Liver (tissue), 9 donors: ENCODE results near the gene SMYD3. TPM values are rescaled to one million over a fixed set of nuclear protein-coding genes. Genes with fewer than 3 reads are reported as not detected.

ENCODE experiments used
- DNase-seq: peaks from one replicate; pipeline ENCODE4 v3.0.0-alpha.2; 2017; ENCODE audit warnings: low spot score
- H3K27ac ChIP-seq, 2 donors: one replicate each; pipeline ENCODE4 v1.7.0; 2013; ENCODE audit warnings: inconsistent platforms in 2 of 2, low read length in 2 of 2, control low read depth in 1 of 2, low read depth in 1 of 2, mild to moderate bottlenecking in 1 of 2
- H3K27me3 ChIP-seq, 4 donors: one replicate each; pipeline versions ENCODE4 v1.6.1 to v1.7.0; 2013; ENCODE audit warnings: low read length in 3 of 4, inconsistent platforms in 1 of 4, mild to moderate bottlenecking in 1 of 4, moderate library complexity in 1 of 4; ENCODE audit not compliant: control insufficient read depth in 4 of 4, insufficient read depth in 4 of 4
- H3K36me3 ChIP-seq, 4 donors: one replicate each; pipeline versions ENCODE4 v1.6.1 to v1.7.0; 2013; ENCODE audit warnings: low read length in 3 of 4, mild to moderate bottlenecking in 3 of 4, low read depth in 1 of 4, moderate library complexity in 1 of 4; ENCODE audit not compliant: control insufficient read depth in 4 of 4, insufficient read depth in 3 of 4
- H3K4me1 ChIP-seq, 4 donors: one replicate each; pipeline versions ENCODE4 v1.6.1 to v1.7.0; 2013; ENCODE audit warnings: low read length in 3 of 4, mild to moderate bottlenecking in 3 of 4, moderate library complexity in 1 of 4; ENCODE audit not compliant: control insufficient read depth in 4 of 4, insufficient read depth in 4 of 4
- H3K4me3 ChIP-seq, 3 donors: one replicate each; pipeline versions ENCODE4 v1.6.1 to v1.7.0; 2013; ENCODE audit warnings: low read length in 3 of 3, control low read depth in 1 of 3, low read depth in 1 of 3, mild to moderate bottlenecking in 1 of 3
- H3K9ac ChIP-seq, 2 donors: one replicate each; pipeline ENCODE4 v1.7.0; 2013; ENCODE audit warnings: low read length in 2 of 2, mild to moderate bottlenecking in 2 of 2, moderate library complexity in 2 of 2, control low read depth in 1 of 2, low read depth in 1 of 2
- H3K9me3 ChIP-seq, 4 donors: one replicate each; pipeline versions ENCODE4 v1.6.1 to v1.7.0; 2013; ENCODE audit warnings: low read length in 3 of 4; ENCODE audit not compliant: control insufficient read depth in 4 of 4
- ATF3 ChIP-seq: IDR thresholded peaks from 2 replicates; pipeline ENCODE4 v1.6.1; 2016; ENCODE audit warnings: antibody characterized with exemption
- CTCF ChIP-seq: fragments of 150-350 bp; IDR thresholded peaks from 2 replicates; pipeline ENCODE4 v1.5.1; 2017; ENCODE audit warnings: improper control_type of control experiment, low read depth, low read length; ENCODE audit not compliant: missing input control
- EGR1 ChIP-seq, 2 donors: IDR thresholded peaks; 2 replicates each; pipeline ENCODE4 v1.6.1; 2016 to 2018; ENCODE audit warnings: antibody characterized with exemption in 2 of 2, low read depth in 2 of 2
- FOXA1 ChIP-seq: IDR thresholded peaks from 2 replicates; pipeline ENCODE4 v1.6.1; 2016; ENCODE audit warnings: antibody characterized with exemption
- FOXA2 ChIP-seq: IDR thresholded peaks from 2 replicates; pipeline ENCODE4 v1.6.1; 2016; ENCODE audit warnings: antibody characterized with exemption
- GABPA ChIP-seq, 2 donors: IDR thresholded peaks in 1 of 2; conservative IDR thresholded peaks in 1 of 2; 2 replicates each; pipeline ENCODE4 v1.6.1; 2016; ENCODE audit warnings: antibody characterized with exemption in 2 of 2, mild to moderate bottlenecking in 1 of 2, moderate library complexity in 1 of 2
- HNF4A ChIP-seq, 2 donors: conservative IDR thresholded peaks; 2 replicates each; pipeline ENCODE4 v1.6.1; 2016; ENCODE audit warnings: antibody characterized with exemption in 2 of 2, mild to moderate bottlenecking in 2 of 2
- HNF4G ChIP-seq: IDR thresholded peaks from 2 replicates; pipeline ENCODE4 v1.6.1; 2016; ENCODE audit warnings: antibody characterized with exemption
- JUND ChIP-seq, 2 donors: IDR thresholded peaks; 2 replicates each; pipeline ENCODE4 v1.6.1; 2016; ENCODE audit warnings: antibody characterized with exemption in 2 of 2
- NR2F2 ChIP-seq: IDR thresholded peaks from 2 replicates; pipeline ENCODE4 v1.6.1; 2016; ENCODE audit warnings: antibody characterized with exemption
- RAD21 ChIP-seq, 2 donors: IDR thresholded peaks; 2 replicates each; pipeline ENCODE4 v1.6.1; 2016; ENCODE audit warnings: antibody characterized with exemption in 2 of 2, mild to moderate bottlenecking in 2 of 2
- RXRA ChIP-seq, 2 donors: IDR thresholded peaks; 2 replicates each; pipeline ENCODE4 v1.6.1; 2017 to 2018; ENCODE audit warnings: antibody characterized with exemption in 2 of 2, mild to moderate bottlenecking in 1 of 2
- SP1 ChIP-seq: IDR thresholded peaks from 2 replicates; pipeline ENCODE4 v1.6.1; 2018; ENCODE audit warnings: antibody characterized with exemption, mild to moderate bottlenecking
- TAF1 ChIP-seq: conservative IDR thresholded peaks from 2 replicates; pipeline ENCODE4 v1.6.1; 2016; ENCODE audit warnings: antibody characterized with exemption, mild to moderate bottlenecking
- YY1 ChIP-seq: IDR thresholded peaks from 2 replicates; pipeline ENCODE4 v1.6.1; 2016; ENCODE audit warnings: antibody characterized with exemption, mild to moderate bottlenecking
- WGBS: extraction: QIAGEN DNeasy Blood & Tissue Kit; methylation state at CpG from one replicate; pipeline ENCODE4 v1.1.7; 2013; 5-methylcytosine and 5-hydroxymethylcytosine counted together
- polyA plus RNA-seq, 2 donors: library from polyadenylated mRNA; stranded (reverse) in 1 of 2; unstranded in 1 of 2; fragments of 200-250 nt in 1 of 2; fragments of >200 nt in 1 of 2; fragmentation: Nextera tagmentation in 1 of 2; extraction: Ambion mirVana in 1 of 2; gene quantifications; one replicate each; pipeline versions ENCODE4 v1.2.1 to v1.2.3, GENCODE V29; 2013 to 2015
- total RNA-seq, 2 donors: library from RNA; depleted of rRNA; stranded (reverse); fragments of >200 nt; gene quantifications; one replicate each; pipeline ENCODE4 v1.2.3, GENCODE V29; 2014
- TF ChIP-seq, protein P1 (sequence below): IDR thresholded peaks from 2 replicates; pipeline ENCODE4 v1.6.1; 2016; ENCODE audit warnings: antibody characterized with exemption
- TF ChIP-seq, protein P2 (sequence below): IDR thresholded peaks from 2 replicates; pipeline ENCODE4 v1.6.1; 2016; ENCODE audit warnings: antibody characterized with exemption, mild to moderate bottlenecking
- TF ChIP-seq, protein P3 (sequence below): IDR thresholded peaks from 2 replicates; pipeline ENCODE4 v1.6.1; 2016; ENCODE audit warnings: antibody characterized with exemption
- donor health status: healthy.
- donor health status: healthy.
- donor health status: healthy.
- donor health status: healthy.
- donor health status: healthy.

Gene SMYD3
- total and polyA plus RNA-seq, 4 donors: 3.1 to 9.1 (median 8.0) TPM

DNA sequence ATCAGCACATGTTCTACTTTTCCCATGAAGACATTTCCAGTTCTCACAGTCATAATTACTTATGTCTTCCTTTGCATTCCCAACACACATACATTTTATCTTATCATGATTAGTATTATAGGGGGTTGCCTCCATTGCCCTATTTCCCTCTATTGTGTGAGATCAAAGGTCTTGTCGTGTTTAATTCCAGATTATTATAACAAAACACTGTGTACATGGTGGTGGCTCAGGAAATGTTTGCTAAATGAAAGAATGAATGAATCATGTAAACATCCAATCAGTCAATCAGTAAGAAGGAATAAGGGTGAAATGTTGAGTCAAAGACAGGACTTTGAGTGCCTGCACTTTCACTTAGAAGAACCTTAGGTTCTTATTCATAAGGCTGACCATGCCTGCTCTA is 376.0 kb downstream of the SMYD3 start:
- TF ChIP-seq, protein P1, sequence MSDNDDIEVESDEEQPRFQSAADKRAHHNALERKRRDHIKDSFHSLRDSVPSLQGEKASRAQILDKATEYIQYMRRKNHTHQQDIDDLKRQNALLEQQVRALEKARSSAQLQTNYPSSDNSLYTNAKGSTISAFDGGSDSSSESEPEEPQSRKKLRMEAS: no peak
- no peak for TF ChIP-seq FOXA1
- TF ChIP-seq FOXA2: no peak
- no peak for TF ChIP-seq HNF4G
- TF ChIP-seq YY1: no peak
- no peak for TF ChIP-seq HNF4A (conservative IDR thresholded peaks at IDR 0.05)
- no peak for TF ChIP-seq NR2F2
- TF ChIP-seq, protein P2, sequence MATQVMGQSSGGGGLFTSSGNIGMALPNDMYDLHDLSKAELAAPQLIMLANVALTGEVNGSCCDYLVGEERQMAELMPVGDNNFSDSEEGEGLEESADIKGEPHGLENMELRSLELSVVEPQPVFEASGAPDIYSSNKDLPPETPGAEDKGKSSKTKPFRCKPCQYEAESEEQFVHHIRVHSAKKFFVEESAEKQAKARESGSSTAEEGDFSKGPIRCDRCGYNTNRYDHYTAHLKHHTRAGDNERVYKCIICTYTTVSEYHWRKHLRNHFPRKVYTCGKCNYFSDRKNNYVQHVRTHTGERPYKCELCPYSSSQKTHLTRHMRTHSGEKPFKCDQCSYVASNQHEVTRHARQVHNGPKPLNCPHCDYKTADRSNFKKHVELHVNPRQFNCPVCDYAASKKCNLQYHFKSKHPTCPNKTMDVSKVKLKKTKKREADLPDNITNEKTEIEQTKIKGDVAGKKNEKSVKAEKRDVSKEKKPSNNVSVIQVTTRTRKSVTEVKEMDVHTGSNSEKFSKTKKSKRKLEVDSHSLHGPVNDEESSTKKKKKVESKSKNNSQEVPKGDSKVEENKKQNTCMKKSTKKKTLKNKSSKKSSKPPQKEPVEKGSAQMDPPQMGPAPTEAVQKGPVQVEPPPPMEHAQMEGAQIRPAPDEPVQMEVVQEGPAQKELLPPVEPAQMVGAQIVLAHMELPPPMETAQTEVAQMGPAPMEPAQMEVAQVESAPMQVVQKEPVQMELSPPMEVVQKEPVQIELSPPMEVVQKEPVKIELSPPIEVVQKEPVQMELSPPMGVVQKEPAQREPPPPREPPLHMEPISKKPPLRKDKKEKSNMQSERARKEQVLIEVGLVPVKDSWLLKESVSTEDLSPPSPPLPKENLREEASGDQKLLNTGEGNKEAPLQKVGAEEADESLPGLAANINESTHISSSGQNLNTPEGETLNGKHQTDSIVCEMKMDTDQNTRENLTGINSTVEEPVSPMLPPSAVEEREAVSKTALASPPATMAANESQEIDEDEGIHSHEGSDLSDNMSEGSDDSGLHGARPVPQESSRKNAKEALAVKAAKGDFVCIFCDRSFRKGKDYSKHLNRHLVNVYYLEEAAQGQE: no peak
- TF ChIP-seq SP1: no peak
- TF ChIP-seq, protein P3, sequence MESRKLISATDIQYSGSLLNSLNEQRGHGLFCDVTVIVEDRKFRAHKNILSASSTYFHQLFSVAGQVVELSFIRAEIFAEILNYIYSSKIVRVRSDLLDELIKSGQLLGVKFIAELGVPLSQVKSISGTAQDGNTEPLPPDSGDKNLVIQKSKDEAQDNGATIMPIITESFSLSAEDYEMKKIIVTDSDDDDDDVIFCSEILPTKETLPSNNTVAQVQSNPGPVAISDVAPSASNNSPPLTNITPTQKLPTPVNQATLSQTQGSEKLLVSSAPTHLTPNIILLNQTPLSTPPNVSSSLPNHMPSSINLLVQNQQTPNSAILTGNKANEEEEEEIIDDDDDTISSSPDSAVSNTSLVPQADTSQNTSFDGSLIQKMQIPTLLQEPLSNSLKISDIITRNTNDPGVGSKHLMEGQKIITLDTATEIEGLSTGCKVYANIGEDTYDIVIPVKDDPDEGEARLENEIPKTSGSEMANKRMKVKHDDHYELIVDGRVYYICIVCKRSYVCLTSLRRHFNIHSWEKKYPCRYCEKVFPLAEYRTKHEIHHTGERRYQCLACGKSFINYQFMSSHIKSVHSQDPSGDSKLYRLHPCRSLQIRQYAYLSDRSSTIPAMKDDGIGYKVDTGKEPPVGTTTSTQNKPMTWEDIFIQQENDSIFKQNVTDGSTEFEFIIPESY: no peak
- TF ChIP-seq CTCF: no peak
- no peak for TF ChIP-seq RXRA (IDR thresholded peaks at IDR 0.05)
- TF ChIP-seq EGR1 (IDR thresholded peaks at IDR 0.05; ENCODE audit: low read depth in 2 of 2): no peak
- TF ChIP-seq JUND (IDR thresholded peaks at IDR 0.05): no peak
- no peak for TF ChIP-seq GABPA (IDR thresholded peaks at IDR 0.05 in 1 of 2, conservative IDR thresholded peaks at IDR 0.05 in 1 of 2)
- no peak for TF ChIP-seq RAD21 (IDR thresholded peaks at IDR 0.05)
- no peak for TF ChIP-seq TAF1
- no peak for TF ChIP-seq ATF3
- DNase-seq: no peak

More for the DNA sequence above, 376.0 kb downstream of the SMYD3 start:
- Histone ChIP-seq H3K27me3 (no peaks in the 10 kb centered on the region), H3K9me3 (no peaks in the 10 kb centered on the region), H3K9ac (no peak overlapping the region), H3K4me3 (no peak overlapping the region), H3K27ac (no peak overlapping the region), H3K4me1 (no peaks in the 10 kb centered on the region), H3K36me3 (no peaks in the 10 kb centered on the region)
- WGBS: 75% methylated on average over 1 of the region's 1 CpG
